GM12872 (cell line): Measurements from ENCODE around the gene AGBL4.

Source experiments
- TF ChIP-seq, protein P1 (sequence below): IDR thresholded peaks from 3 replicates; pipeline ENCODE4 v1.5.1; 2011; ENCODE audit warnings: low read depth, mild to moderate bottlenecking, low read length, moderate library complexity; ENCODE audit not compliant: insufficient read depth

Gene AGBL4

DNA sequence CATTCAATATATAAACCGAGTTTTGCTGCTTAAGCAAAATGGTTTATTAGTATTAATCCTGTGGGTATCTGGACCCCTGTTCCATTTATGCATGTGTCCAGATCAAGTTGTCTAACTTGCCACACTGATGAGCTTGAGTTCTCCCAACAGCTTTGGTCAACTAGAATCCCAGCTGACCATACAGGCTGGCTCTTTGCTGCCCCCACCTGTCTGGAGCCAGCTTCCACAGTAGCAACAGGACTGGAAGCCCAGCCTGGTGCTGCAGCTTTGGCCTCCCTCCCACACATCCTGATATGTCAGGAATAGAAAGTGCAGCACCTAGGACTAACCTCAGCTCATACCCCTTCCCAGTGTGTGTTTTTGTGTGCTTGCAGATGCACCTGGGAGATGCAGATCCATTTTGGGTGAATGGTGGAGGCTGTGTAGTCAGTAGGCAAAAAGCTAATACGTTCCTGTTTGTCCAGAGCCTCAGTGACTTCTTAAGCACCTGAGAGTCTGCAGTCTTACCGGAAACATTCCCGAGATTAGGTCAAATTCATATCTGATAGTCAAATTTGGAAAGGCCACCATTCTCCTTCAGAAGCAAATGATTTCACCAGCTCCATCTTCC is 1206.1 kb downstream of the AGBL4 start:
- TF ChIP-seq, protein P1, sequence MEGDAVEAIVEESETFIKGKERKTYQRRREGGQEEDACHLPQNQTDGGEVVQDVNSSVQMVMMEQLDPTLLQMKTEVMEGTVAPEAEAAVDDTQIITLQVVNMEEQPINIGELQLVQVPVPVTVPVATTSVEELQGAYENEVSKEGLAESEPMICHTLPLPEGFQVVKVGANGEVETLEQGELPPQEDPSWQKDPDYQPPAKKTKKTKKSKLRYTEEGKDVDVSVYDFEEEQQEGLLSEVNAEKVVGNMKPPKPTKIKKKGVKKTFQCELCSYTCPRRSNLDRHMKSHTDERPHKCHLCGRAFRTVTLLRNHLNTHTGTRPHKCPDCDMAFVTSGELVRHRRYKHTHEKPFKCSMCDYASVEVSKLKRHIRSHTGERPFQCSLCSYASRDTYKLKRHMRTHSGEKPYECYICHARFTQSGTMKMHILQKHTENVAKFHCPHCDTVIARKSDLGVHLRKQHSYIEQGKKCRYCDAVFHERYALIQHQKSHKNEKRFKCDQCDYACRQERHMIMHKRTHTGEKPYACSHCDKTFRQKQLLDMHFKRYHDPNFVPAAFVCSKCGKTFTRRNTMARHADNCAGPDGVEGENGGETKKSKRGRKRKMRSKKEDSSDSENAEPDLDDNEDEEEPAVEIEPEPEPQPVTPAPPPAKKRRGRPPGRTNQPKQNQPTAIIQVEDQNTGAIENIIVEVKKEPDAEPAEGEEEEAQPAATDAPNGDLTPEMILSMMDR: peak; percentile 84

DNA sequence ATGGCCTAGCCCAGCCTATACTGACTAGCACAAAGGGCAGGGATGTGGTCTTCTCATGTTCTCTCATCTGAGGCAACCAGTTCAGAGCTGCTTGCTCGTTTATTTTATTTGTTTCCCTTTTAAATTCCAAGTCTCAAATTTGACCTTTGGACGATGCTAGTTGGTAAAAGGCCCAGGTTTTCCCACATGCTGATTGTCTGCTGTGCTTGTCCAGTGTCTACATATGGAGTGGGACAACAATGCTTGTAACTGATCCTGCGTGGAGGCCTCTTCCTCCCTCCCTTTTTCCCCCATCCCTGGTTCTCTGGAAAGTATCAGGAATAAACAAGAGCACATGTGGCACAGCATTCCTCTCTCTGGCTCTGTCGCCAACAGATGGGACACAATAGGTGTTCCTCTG is 1213.0 kb downstream of the AGBL4 start:
- TF ChIP-seq, protein P1: no peak

DNA sequence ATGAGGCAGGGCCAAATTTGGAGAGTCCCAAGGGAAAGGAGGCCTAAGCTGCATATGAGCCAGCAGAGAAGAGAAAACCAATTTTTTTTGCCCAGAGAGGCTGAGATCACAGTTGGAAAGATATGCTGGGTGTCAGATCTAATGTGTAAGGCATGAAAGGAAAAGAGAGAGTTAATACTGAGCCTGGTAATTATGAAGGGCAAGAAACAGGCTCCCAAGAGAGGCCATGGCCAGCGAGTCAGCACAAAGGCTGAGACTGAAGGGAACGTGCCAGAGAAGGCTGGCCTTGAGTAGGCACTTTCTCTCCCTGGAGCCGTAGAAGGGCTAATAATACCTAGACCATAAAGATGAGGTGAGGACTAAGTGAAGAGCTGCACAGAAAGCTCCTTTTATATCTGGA is 1215.3 kb downstream of the AGBL4 start:
- TF ChIP-seq, protein P1: no peak

DNA sequence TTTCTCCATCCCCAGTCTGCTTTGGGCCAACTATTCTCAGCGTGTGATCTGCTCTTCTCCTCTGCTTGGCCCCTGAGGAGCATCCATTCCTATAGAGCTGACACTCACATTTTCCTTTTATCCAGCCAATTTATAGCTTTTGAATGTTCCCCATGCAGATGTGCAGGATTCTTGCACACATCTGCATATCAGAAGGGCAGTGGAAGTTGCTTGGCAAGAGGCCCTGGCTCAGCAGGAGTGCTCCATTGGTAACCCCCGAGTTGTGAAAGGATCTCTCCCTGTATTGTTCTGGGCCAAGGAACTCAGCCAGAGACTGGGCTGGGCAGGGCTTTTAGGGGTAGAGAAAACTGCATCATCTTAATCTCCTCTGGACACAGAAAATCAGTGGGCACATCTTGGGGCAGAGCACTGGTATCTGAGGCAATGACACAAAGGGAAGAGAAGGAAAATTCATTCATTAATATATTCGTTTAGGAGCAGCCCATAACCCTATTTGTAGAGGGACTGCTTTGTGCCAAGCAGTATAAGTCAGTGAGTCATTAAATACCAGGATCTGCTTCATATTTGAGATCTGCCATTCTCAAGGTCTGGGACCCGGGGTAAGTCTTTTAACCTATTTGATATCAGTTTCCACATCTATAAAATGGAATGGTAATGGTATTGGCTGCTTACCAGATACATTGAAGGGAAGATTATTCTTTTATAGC is 1216.0 kb downstream of the AGBL4 start:
- TF ChIP-seq, protein P1: no peak

- TF ChIP-seq, protein P1: no peak
These were observed 1220.3 kb downstream of the AGBL4 start for GRCh38 chr1:48803474-48803873.

- TF ChIP-seq, protein P1: no peak
These were observed 1228.9 kb downstream of the AGBL4 start for GRCh38 chr1:48794816-48795215.

GRCh38 chr1:48793863-48794262 is 1229.9 kb downstream of the AGBL4 start:
- TF ChIP-seq, protein P1: no peak
